GM21717 (cell line): ENCODE data around the gene ANXA2R.
"Not testable (repeated sequence)": the region's sequence is repeated elsewhere in the genome, so short reads cannot be mapped to it uniquely, and the experiment has no call there.

Experiments used
- ATAC-seq: cut with Tn5 transposase; IDR thresholded peaks from one replicate; pipeline ENCODE4 v1.9.1; 2021; ENCODE audit warnings: mild to moderate bottlenecking, moderate library complexity; ENCODE audit not compliant: unreplicated experiment

The ANXA2R gene

GRCh38 chr5:43061352-43062075, 21.4 kb upstream of the ANXA2R start:
- ATAC-seq: no peak

GRCh38 chr5:43060020-43060419, 19.9 kb upstream of the ANXA2R start:
- not testable (repeated sequence) for ATAC-seq

DNA sequence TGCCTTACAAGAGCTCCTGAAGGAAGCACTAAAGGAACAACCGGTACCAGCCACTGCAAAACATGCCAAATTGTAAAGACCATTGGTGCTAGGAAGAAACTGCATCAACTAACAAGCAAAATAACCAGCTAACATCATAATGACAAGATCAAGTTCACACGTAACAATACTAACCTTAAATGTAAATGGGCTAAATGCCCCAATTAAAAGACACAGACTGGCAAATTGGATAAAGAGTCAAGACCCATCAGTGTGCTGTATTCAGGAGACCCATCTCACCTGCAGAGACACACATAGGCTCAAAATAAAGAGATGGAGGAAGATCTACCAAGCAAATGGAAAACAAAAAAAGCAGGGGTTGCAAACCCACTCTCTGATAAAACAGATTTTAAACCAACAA, 15.0 kb upstream of the ANXA2R start:
- ATAC-seq: not testable (repeated sequence)

DNA sequence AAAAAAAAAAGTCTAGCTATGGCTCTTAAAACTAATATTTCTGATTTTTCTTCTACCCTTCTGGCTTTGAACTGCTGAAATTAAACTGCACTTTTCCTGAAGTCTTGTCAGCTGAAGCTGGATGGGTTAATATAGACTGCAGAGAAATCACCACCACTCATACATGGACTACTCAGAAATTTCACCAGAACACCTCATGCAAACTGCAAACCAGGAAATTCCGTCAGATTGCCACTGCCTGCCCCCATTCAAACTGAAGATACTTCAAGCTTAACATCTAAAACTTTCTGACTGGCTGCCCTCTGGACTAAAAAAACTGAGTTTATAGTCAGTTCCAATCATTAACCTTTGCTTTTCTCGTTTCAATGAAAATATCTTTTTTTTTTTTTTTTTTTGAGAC, 11.6 kb upstream of the ANXA2R start:
- ATAC-seq: no peak

DNA sequence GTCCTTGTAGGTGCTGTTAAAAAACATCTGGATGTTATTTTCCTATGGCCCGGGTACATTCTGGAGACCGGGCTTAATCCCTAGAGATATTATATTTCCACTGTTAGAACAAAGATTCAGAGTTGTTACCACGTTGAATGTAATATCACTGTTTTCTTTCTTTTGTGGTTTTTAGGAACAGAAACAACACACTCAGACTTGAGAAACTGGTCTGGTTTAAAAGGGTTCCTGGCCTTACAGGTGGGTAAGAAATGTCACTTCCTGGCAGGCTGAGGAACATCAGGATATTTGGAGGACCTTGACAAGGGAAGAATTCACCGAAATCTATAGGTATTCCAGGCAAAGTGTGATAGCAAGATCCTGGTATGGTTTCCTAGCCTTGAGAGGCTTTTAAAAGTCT, 10.3 kb upstream of the ANXA2R start:
- no peak for ATAC-seq

- no peak for ATAC-seq
These were observed 9.1 kb upstream of the ANXA2R start for GRCh38 chr5:43049236-43049635.

GRCh38 chr5:43046474-43046873, 6.4 kb upstream of the ANXA2R start:
- ATAC-seq: no peak

GRCh38 chr5:43045236-43045635, 5.1 kb upstream of the ANXA2R start:
- no peak for ATAC-seq

GRCh38 chr5:43044181-43044914, 4.2 kb upstream of the ANXA2R start:
- no peak for ATAC-seq

DNA sequence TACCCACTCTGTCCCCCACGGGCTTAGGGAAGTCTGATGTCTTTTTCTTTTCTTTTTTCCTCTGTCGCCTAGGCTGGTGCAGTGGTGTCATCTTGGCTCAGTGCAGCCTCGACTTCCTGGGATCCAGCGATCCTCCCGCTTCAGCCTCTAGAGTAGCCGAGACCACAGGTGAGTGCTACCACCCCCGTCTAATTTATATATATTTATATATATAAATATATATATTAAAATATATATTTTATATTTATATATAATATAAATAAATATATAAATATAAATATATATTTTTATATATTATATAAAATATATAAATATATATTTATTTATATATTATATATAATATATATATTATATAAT, 3.3 kb upstream of the ANXA2R start:
- ATAC-seq: no peak

GRCh38 chr5:43042626-43043399, 2.7 kb upstream of the ANXA2R start:
- peak; percentile 22 for ATAC-seq

DNA sequence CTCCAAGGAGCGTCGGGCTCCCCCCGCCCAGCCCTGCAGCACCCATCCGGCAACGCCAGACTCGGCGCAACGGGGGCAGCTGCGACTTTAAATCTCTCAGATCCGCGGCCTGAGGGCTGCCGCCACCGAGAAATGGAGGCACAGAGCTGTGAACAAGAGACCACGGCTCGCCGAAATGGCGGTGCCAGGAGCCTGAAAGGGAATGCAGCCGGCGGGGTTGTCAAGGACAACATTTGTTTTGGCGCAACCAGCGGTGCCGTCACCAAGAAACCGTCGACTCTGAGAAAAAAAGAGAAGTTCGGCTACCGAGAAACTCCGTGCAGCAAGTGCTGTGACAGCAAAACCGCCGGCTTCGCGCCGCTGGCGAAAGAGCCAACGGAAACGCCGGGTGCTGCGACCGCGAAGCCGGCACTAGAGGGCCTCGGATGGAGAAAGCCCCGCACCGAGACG, 2.1 kb upstream of the ANXA2R start:
- ATAC-seq: peak; percentile 27

DNA sequence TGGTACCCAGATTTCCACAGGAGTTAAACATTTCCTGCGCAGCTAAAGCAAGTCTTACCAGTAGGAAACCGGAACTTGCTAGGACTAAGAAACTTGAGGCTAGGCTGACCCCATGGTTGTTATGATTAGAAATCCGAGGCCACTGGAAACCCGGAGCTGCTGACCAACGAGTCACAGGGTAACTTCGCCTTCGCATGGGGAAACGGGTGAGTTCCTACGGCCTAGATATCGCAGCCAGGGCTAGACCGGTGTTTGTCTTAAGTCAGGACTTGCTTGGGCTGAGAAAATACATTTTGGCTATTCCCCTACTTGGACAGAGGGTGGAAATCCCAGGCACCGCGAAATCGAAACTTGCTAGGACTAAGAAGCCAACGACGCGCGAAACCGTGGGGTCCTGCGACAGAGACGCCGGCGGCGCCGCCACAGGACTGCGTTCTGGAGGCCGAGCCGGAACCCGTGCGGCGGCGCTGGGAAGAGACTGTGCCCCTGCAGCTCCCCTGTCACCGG, 1.6 kb upstream of the ANXA2R start:
- peak; percentile 20 for ATAC-seq

GRCh38 chr5:43041110-43041668, 1.1 kb upstream of the ANXA2R start:
- no peak for ATAC-seq

DNA sequence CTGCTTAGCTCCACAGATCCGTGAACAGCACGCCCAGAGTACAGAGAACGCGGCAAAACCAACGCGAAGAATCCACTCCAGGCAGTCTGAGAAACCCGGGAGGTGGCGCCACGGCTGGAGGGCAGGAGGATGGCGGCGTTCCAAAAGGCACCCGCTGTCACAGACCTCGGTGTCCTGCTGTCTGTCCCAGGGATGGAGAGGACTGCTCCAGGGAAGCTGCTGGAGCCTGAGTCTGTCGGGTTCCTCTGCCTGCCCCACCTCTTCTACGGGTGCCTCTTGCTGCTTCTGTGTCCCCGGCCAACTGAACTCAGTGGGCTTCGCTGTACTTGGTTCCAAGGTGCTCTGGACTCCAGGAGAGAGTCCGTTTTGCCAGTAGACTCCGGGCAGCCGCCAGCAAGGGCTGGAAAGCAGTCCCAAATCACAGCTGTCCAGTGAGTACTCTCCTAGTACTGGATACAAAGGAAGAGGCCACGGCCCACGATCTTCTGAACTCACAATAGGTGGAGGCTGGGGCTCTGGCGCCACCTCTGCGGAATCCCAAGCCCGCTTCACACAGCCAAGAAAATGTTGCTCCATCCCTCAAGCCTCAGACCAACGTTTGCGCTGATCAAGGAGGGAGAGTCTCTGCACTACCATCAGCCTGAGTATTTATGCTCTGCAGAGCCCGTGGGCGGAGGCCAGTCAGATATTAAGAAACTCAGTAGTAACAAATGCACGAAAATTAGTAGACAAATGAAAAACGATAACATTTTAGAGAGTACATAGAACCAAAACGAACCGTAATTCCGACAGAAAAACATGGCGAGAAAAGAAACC, 440 bp downstream of the ANXA2R start:
- no peak for ATAC-seq

DNA sequence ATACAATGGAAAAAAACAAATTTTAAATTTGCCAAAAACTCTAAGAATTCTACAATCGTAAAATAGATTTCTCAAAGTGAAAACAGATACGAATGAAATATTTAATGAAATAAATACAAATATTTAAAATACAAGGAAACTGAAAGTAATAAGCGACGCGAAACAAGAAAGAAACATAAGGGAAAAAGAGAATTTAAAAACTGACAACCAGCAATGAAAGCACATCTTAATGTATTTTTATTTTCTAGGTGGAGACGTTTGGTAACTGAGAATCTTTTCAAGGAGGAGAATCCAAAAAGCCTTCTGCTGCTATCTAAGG, 1.0 kb downstream of the ANXA2R start:
- no peak for ATAC-seq

DNA sequence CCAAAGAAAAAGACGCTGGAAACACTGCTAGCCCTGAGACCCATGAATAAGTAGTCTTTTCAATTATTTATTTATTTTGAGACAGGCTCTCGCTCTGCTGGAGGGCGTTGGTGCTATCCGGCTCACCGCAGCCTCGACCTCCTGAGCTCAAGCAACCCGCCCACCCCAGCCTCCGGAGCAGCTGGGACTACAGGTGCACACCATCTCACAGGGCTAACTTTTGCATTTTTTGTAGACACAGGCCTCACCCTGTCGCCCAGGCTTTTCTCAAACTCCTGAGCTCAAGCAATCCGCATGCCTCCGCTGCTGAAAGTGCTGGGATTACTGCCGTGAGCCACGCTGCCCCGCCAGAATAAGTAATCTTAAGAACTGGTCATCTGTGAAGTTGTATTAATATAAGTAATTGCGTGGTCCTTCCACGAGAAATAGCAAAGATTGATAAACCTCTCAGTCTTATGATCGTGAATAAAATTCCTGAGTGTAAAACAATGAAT, 1.6 kb downstream of the ANXA2R start:
- ATAC-seq: no peak

DNA sequence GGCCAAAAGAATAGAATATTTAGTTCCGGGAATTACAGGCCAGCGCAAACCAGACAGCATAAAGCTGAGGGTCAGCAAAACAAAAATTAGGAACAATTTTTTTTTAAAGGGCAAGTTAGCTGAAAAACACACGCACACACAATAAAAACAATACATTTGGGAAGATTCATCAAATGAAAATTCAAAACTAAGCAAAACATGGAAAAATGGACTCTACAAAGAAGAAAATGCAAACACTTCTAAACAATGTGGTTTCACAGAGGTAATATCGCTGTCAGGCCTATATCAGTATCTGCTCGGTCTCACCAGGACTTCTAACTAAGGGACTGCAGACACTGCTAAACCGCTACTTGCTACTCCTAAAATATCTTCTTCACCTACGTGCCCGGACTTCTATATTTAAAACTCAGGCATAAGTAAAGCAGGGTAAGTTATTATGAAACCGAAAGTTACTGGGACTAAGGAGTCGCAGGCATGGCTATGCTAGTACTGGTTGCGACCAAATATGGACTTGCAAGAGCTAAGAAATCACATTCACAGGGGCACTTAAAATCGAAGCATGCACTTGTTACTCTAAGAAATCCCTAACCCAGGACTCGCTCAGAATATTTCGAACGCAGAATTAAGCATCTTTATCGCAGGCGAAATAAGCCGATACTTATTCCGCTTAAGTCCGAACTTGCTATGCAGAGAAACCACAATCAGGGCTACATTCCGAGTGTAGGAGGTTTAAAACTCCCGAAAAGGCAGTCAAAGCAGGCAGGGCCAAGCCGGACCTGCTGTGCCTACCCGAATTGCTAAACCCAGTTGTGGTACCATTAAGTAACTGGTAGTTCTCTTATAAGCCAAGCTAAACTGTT, 2.3 kb downstream of the ANXA2R start:
- no peak for ATAC-seq

DNA sequence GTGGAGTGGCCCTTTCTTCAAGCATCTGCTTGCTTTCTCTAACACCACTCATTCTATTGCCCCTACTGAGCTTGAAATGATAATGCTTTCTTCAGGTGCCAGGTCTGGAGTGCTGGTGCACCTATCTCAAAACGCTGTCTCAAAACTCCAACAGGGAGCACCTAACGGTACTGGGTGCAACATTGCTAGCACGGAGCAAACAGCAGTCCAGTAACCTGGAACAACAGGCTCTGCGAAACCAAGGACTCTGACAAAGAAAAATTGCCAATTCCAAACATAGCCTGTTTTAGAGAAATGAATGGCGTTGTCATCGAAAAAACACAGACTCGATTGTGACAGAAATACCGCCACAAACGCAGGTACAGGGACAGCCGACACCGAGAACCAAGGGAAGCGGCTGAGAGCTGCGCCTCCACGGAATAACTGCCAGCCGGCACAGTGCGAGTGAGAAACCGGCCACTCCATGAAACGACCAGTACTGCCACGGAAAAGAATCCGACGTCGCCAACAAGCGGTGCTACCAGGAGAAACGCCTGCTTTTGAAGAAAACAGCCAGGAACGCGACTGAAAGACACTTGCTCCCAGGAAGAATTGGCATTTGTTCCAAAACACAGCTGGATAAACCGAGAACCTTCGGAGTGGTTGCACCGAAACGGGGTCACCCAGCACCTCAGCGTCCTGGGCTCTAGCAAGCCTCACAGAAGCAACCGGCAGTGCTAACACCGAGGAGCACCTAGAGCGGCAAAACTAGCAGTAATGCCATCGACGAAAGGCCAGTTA, 3.1 kb downstream of the ANXA2R start:
- ATAC-seq: no peak
